ENCODE measurements around the gene TGIF2.

GRCh38 chr20:36541227-36541767 is 32.1 kb upstream of the TGIF2 start, which contains the start of gene MYL9:
- TF ChIP-seq SIN3A (IDR thresholded peaks at IDR 0.05; ENCODE audit: borderline replicate concordance, low read depth, low read length) (no peak), CTCF (IDR thresholded peaks at IDR 0.05) (no peak), POLR2AphosphoS5 (IDR thresholded peaks at IDR 0.05; ENCODE audit: low read depth, low read length) (no peak), REST (IDR thresholded peaks at IDR 0.05; ENCODE audit: low read depth, low read length) (no peak), GABPA (IDR thresholded peaks at IDR 0.05; ENCODE audit: low read depth) (no peak), PBX3 (IDR thresholded peaks at IDR 0.05) (no peak), TAF1 (IDR thresholded peaks at IDR 0.05; ENCODE audit: borderline replicate concordance, low read depth, low read length) (no peak), USF1 (IDR thresholded peaks at IDR 0.05; ENCODE audit: borderline replicate concordance, low read depth) (no peak), JUND (IDR thresholded peaks at IDR 0.05) (no peak), NFIC (IDR thresholded peaks at IDR 0.05; ENCODE audit: borderline replicate concordance) (no peak), MAX (IDR thresholded peaks at IDR 0.05; ENCODE audit: low read depth) (no peak), CHD2 (IDR thresholded peaks at IDR 0.05; ENCODE audit: low read length, partially characterized antibody) (no peak), GATA2 (CRISPR knock-in tag; IDR thresholded peaks at IDR 0.05) (no peak), YY1 (IDR thresholded peaks at IDR 0.05; ENCODE audit: low read depth) (no peak)

Data from SK-N-SH (cell line).